CD4-positive, alpha-beta T cell treated with Interleukin-17A for 1 hour (primary cell): ENCODE measurements around the gene TJP2.
"Not testable (repeated sequence)": the region's sequence is repeated elsewhere in the genome, so short reads cannot be mapped to it uniquely, and the experiment has no call there.

Experiments
- DNase-seq: peaks from one replicate; pipeline ENCODE4 v3.0.0-alpha.2; 2020

The TJP2 gene

DNA sequence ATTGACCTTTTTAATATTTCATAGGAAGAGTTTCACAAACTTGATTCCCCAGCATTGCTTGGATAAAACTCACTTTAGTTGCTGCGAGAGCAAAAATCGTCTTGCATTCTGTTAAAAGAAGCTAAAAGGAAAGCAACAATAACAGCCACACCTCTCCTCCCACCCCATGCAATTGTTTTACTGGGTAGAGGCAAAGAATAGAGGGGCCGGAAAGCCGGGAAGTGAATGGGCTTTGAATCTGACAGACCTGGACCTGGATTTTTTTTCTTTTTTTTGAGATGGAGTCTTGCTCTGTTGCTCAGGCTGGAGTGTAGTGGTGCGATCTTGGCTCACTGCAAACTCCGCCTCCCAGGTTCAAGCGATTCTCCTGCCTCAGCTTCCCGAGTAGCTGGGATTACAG is 9.5 kb upstream of the TJP2 start:
- DNase-seq, result not testable (repeated sequence)

DNA sequence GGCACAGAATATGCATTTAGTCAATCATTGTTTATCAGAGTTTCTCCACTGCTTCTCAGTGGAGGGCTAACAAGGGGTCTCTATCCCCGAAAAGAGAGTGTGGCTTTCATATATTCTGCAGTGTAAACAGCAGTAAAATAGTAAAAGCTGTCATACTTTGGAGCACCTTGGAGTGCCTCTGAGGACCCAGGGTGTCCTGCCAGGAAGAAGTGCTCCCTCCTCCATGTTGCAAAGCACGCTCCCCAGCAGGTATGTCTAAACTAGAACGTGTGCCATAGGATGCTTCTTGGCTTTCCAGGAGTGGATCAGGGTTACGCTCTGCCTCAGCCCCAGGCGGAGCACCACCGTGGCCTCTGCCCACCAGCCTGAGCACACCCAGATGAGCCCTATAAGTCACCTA is 8.5 kb upstream of the TJP2 start:
- no peak for DNase-seq

DNA sequence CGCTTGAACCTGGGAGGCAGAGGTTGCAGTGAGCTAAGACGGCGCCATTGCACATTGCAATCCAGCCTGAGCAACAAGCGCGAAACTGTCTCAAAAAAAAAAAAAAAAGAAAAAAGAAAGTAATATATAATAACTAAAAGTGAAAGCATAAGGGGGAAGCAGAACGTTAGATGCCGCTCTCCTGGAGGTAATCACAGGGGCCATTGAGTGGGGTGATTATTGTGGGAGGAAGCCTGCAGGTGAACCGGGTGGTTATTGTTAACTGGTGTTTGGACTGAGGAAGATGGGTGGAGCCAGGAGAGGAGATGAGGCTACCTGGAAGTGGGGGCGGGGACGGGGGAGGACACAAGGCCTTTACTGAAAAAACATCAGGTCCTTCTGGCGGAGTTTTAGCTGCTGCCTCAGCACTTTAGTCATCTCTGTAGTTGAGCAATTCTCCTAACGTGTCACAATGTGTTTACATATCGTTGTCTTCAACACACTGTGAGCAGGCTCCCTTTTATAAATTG is 5.3 kb upstream of the TJP2 start:
- DNase-seq, result peak; percentile 59

DNA sequence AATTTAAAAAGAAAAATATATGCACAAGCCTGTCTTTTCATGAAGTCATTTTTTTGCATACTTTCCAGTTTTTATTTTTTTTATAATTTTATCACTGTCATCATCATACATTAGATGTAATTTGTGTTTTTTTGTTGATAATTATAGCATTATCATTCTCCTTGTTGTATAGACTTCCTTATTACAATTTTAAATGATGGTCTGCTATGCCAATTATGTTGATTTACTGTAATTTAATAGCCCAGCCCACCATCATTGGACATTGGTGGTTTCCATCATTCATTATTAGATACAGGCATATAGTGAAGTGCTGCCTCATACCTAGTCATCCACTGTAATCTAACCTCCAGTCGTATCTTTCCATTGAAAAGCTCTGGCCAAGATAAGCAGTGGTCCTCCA is 3.8 kb upstream of the TJP2 start:
- DNase-seq, result no peak

DNA sequence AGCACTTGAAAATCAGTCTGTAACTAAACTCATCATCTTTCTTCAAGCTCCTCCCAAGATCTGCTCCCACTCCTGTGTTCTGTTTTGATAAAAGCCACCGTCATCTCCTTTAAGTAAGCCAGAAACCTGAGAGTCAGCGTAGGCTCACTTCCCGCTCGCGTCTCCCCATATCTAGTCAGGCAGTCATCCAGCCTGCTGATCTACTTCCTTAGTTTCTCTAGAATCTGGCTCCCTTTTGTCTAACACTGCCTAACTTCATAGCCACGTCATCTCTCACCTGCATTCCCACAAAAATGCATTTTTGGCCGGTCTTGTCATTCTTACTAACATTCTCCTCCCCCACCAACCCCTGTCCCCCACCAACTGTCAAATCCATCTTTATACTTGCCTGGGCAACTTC is 3.0 kb upstream of the TJP2 start:
- DNase-seq, result no peak

DNA sequence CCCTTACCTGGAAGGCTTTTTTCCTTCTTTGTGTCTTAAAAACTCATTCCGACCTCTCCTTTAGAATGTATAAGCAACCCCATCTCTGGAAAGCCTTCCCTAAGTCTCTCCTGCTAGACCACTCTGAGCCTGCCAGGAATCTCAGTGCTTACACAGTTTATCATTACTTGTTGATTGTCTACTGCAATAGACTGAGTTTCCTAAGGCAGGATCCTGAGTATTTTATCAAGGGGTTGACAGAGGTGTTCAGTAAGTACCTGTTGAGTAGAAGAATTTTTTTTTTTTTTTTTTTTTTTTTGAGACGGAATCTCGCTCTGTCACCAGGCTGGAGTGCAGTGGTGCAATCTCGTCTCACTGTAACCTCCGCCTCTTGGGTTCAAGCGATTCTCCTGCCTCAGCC is 2.6 kb upstream of the TJP2 start:
- no peak for DNase-seq

DNA sequence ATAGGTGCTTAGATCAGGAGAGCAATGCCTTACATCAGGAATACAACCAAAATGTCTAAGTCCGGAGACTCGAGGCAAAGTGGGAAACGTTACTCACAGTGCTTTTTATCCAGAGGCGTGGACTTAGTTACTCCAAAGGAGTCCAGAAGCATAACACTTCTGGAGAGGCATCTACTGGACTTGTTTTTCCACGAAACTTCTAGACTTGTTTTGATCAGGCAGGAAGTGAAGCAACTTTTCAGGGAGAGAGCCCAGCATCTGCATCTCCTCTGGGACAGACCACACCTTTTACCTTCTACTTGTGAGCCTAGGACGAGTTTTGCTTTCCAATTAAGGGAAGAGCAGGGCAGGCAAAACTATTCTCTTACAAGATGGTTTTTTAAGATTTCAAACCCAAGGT is 1.2 kb upstream of the TJP2 start:
- no peak for DNase-seq

DNA sequence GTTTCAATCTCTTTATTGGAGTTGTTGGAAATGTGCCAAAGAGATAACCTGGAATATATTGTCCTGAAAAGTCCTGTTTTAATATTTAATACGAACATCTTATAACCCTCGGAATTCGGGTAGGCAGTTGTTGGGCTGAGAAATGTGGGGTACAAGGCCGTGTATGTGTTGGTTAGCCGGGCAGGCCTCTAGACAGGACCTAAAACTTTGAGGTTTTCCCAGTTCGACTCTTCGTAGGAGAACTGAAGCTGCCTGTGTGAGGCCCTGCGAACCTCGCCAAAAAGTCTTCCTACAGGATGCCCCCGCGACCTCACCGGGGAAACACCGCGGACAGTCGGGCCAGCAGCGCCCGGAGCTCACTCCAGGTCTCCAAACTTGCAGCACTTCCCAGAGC is 583 bp upstream of the TJP2 start:
- no peak for DNase-seq

DNA sequence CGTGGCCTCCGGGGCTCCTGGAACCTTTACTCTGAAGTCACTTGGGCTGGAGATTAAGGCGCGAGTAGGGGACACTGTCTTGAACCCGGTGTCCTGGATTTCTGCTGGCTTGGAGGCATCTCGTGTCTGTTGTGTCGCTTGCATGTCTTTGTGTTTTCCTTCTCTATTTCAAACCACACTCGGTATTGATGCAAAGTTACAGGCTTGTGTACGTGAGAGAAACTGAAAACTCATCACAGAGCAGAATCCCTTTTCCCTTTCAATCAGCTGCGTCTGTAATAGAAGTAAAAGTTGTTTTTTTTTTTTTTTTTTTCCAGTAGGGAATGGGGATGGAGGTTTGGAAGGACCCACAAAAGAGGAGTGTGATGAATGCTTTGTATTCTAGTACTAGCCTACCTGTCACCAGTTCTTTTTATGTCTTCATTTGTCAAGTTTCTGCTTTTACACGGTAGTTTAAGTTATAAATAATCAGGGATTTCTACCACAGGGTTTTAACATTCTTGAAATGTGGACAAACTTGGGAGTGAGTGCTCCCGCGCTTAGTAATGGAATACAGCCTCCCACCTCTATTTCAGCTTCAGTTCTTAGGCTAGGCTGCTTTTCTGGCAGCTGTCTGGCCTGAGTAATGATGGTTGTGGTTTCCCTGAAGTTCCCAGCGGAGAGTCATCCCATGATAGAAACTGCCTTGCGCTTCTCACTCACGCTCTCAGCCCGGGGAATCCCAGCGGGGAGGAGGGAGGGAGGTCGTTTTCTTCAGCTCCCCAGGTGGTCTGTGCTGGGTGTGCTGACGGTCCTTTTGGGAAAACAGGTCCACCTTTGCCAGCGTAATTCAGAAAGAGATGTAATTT is 763 bp downstream of the TJP2 start:
- DNase-seq, result no peak

DNA sequence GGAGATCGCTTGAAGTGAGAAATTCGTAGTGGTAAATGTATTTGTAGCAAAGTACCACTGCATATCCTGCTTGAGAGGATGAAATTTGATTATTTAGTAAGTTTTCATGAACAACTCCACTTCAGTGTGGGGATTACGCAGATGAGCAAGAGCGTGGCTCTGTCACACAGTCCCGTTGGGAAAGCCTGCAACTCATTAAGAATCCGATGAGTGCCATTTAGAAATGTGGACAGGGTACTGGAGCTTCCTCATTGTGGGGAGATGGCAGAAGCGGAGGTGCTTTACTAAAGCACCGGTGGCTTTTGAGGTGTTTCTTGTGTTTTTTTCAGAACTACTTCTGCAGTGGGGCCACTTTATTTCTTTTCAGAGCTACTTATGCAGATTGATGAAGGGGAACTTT is 1.4 kb downstream of the TJP2 start:
- DNase-seq, result no peak

DNA sequence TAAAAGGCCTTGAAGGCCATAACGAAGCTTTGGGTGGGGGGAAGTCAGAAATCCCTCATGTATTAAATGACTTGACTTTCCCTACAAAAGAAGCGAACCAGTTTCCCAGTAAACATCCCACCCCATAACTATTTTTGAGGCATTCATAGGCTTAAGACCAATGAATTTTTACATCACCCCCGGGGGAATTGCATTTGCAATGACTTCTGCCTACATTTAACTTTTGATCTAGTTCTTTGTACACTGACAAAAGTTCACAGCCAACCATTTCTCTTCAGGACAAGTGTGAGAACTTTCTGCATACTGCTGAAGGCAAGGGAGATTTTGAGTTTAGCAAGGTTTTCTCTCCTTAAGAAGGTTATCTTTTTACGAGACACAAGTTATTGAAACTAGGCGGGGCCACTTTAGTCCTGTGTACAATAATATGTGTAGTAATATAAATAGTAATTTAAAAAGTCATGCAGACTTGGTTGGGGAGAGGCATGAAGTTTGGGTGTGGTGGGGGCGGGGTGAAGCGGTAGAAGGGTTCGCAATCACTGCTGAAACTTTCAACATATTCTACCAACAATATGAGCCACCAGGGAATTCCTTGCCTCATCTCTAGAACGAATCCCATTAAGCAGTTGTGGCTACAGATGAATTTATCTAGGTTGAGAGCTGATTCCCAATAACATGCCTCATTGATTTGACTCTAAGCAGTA is 2.5 kb downstream of the TJP2 start:
- no peak for DNase-seq

DNA sequence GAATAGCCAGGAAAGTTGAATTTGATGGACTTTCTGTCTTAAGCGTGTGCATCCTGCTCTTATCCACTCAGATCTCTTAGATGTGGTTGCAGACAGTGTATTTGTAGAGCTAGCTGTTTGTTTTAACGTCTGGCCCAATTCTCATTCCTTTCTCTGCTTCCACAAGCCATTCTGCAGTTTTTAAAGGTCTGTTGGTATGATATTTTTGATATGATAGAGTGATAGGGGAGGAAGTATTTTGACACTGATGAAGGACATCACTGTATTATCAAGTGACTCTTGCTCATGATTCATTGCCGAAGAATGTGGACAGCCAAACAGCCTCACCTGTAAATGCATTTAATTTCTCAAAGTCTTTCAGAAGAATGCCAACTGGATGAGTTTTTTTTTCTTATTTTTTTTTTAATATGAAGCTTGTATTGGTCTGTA is 4.5 kb downstream of the TJP2 start:
- DNase-seq, result peak; percentile 30

DNA sequence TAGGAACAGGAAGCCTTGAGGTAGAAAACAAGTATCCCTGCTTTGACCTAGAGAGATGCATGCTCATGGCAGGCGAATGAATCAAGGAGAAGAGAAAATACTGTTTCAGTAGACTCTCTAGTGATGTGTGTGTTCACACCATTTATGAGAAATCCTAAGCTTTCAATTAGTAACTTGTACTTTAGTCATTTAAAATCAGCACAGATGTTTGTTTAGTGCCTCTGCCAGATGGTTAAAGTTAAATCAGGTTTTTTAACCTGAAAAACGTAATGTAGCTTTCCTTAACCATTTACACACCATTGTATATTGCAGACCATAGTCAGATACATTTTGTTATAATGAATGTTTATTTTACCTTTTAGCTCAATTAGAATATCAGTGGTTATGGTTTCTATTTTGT is 5.0 kb downstream of the TJP2 start:
- no peak for DNase-seq

DNA sequence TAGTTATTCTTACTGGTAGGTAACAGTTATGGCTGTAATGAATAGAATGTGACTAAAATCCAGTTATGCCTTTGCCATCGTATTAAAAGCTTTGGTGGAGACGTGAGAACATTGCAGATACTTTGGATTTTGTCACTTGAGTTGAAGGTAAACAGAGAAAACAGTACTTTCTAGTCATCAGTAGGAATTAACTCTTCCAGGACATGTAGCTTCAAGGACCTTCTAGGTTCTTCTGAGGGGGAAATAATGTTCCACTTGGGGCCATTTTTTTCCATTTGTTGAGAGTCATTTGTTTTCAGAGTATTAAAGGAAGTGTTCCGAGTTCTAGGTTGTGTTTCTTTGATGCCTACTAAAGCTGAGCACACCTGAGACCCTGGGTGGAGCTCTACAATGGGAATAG is 6.1 kb downstream of the TJP2 start:
- no peak for DNase-seq

DNA sequence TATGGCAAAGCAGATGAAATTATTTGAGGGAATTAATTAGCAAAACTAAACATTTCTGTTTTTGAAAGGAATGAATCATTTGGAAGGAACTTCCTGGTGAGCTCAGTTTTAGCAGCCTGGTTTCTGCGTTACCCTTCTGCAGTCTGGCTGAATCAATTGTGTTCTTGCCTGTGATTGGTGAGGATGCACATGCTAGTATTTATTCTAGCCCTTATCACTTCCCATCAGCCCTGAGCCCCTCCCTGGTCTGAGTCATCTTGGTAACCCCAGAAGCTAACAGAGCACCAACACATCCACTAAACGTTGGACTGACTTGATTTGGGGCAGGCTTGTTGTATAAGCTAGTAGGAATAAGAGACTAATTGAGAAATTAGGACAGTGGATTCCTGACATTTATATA is 6.6 kb downstream of the TJP2 start:
- peak; percentile 59 for DNase-seq

DNA sequence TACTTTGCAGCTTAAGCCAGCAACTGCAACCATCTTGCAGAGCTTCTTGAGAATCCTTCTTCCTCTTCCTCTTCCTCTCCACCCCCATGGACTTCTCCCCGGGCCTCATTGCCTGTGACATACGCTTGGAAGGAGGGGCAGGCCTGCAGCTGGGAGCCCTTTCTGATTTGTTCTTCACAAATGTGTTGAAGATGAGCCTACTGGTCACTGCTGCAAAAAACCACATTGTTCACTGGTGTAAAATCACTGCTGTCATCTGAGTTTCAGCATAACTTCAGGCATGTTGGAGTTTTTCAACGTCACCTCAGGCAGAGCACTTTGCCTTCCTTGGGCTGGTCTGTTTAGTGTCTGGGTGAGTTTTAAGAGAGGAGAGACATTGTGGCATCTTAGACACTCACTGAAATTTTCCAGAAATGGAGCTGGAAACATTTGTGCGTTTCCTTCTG is 7.9 kb downstream of the TJP2 start:
- DNase-seq, result no peak

DNA sequence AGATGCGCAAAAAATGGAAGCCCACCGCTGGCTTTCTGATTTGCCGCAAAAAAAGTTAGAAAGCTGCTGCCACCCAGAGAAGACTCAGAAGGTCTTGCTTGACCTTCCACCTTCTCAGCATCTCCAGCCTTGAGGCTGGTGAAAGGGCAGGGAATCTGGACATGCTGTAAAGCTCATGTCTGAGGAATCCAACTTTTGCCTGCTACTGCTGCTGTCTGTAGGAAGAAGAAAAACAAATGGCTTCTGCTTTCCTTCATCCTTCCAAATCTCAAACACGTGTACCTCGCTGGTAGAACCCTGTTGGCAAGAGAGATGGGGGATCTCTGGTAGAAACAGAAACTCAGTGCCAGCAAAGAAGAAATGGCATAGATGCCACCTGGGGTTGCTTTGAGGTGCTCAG is 10.2 kb downstream of the TJP2 start:
- DNase-seq, result no peak

DNA sequence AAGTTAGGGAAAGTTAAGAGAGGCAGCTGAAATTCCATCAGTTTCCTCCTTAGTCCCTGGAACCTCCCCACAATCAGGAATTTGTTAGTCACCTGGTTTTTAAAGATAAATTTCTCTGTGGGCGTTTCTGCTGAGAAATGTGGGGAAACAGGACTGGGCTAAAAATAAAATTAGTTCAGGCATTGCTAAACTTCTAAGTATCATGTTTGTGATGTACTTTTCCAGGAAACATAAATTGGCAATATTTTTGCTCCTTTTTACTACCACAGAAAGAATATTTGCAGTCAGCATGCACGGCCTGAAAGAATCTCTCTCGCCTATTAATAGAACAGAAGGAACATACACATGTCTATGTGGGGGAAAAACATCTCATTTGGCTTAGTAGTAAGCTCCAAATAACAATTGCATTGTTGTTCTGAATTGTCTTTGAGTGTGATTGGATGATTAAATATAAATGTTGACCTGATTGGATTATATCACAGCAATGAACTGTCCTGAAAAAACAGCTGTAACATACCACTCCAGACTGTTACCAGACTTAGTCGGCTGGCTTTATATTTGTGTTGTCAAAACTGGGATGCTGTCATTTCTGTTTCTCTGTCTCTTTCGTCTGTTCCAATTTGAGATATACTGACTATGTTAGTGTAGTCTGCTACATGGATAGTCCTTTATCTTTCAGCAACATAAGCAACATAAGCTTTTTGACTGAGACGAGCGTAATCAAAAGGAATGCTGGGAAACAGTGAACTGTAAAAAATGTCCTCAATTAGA is 12.9 kb downstream of the TJP2 start:
- no peak for DNase-seq

DNA sequence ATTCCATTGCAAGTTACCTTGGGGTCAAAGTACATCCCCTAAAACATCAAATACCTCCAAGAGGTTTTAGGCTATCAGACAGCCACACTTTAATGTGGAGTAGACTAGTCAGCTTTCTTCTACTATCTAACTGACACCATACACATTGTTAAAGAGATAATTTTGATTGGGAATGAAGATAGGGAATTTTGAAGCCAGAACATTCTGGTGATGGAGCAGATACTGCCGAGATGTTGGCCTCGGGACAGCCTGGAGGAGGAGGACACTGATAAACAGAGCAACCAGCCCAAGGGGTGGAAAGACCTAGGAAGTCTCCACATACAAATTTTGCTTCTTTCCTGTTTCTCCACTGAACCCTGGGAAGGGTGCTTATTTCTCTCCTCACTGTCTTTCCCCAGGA is 14.9 kb downstream of the TJP2 start:
- DNase-seq, result no peak

DNA sequence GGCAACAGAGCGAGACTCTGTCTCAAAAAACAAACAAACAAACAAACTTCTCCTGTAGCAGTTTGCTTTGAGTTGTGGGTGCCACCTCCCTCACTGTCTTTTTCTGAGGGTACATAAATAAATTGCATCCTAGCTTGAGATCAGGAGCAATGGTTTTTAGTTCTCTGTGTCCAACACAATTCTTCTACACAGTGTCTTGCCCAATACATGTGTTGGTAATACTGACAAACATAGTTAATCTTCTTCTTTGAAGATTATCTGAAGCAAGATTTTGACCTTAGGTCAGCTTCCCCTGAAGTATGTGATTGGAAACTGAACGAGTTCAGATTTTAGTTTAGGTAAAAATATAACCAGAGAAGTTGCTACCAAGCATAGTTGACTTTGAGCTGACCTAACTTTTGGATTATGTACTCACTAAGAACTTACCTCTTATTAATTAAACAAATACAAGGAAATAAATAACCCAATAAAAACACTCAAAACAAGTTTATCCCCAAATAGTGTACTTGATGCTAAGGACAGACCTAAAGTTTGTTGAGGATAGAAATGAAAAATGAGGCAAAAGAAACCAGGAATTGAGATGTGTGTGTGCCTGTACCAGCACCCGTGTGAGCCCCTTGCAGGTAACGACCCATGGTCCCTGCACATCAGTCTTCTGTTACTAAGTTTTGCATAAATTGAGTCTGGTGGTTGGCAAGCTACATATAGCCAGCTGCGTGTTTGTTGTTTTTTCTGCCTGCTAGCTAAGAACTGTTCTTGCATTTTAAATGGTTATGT is 16.2 kb downstream of the TJP2 start:
- no peak for DNase-seq

DNA sequence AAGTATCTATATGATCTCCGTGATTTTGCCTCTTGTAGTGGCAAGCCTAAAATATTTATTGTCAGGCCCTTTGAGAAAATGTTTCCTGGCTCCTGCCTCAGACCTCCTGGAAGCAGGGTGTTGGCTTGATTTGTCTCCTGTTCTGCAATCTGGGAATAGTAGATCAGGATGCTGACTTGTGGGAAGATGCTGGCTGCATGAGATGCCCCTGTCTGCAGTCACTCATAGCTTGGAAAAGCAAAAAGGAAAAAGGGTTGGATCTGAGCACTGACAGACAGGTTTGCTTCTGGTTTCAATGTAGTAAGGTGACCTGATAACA is 16.7 kb downstream of the TJP2 start:
- no peak for DNase-seq

DNA sequence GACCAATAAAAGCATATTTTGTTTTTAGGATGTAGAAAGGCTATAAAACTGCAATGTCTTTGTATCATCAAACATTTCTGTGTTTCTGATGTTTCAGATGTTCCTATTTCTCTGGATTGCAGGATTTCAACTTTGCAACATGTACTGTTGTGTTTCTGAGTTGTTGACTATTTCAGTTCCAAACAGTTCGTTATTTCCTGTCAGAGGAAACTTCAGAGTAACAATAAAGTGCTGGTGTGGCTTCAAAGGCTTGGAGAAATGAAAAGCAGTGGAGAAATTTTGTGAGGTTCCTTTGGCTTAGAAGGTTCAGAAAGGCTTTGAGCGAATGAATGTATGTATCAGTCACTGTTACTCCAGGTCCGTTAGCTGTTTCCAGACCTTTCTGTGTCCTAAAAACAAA is 17.2 kb downstream of the TJP2 start:
- no peak for DNase-seq

DNA sequence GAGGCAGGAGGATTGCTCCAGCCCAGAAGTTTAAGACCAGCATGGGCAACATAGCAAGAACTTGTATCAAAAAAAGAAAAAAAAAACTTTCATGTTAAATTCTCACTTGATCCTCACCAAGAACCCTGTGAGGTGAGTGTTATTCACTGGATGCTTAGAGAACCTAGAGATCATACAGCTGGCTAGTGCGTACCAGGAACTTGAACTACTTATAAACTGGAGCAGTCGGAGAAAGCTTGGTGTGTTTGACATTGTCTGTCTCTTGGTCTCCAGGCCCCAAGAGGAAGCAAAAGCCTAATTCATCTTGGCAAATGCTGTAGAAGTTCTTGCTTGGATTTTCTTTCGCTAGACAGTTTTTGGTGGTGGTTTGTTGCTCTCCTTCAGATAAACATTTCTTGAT is 18.1 kb downstream of the TJP2 start:
- no peak for DNase-seq
